H1 (cell line): ENCODE data around the gene DYNLT2B. TPM values are rescaled to one million over a fixed set of nuclear protein-coding genes. Genes with fewer than 3 reads are reported as not detected.

Experiments used
- CTCF ChIA-PET: fragments of 300-600 bp; sonication (Branson Sonifier 250); formaldehyde crosslinking; loops from one replicate; lab custom pipeline; 2021; ENCODE audit not compliant: partially characterized antibody; lab: Charles Lee
- POLR2A ChIA-PET: fragments of 300-600 bp; sonication (Branson Sonifier 250); formaldehyde crosslinking; loops from one replicate; lab custom pipeline; 2021; ENCODE audit warnings: inconsistent platforms; ENCODE audit not compliant: partially characterized antibody; lab: Charles Lee
- DNase-seq, 2 experiments: peaks; one replicate each; pipeline versions ENCODE4 v3.0.0 to v3.0.0-alpha.2; 2010 to 2022; ENCODE audit warnings: low spot score in 2 of 2, low read depth in 1 of 2, mixed read lengths in 1 of 2
- FAIRE-seq: peaks from 2 replicates; lab custom pipeline; 2011; peaks lifted over from hg19 to GRCh38; lab: Jason Lieb, UNC
- H2AFZ ChIP-seq: 2 replicates; pipeline ENCODE4 v1.8.1; 2012; ENCODE audit warnings: low read length, inconsistent platforms
- H2AK5ac ChIP-seq: 2 replicates; pipeline ENCODE4 v1.6.1; 2013; ENCODE audit warnings: low read depth, low read length
- H2BK120ac ChIP-seq: replicated peaks from 2 replicates; pipeline ENCODE3; 2013; ENCODE audit warnings: low read depth, low read length, inconsistent platforms
- H2BK12ac ChIP-seq: 2 replicates; pipeline ENCODE4 v1.6.1; 2013; ENCODE audit warnings: low read depth, low read length
- H2BK15ac ChIP-seq: 2 replicates; pipeline ENCODE4 v1.6.1; 2013; ENCODE audit warnings: low read length
- H2BK20ac ChIP-seq: 2 replicates; pipeline ENCODE4 v1.6.1; 2013; ENCODE audit warnings: low read length
- H2BK5ac ChIP-seq: 2 replicates; pipeline ENCODE4 v1.6.1; 2013; ENCODE audit warnings: low read depth, low read length
- H3K14ac ChIP-seq: 2 replicates; pipeline ENCODE4 v1.6.1; 2013; ENCODE audit warnings: inconsistent platforms; ENCODE audit not compliant: insufficient read length
- H3K18ac ChIP-seq: 2 replicates; pipeline ENCODE4 v1.6.1; 2013; ENCODE audit warnings: low read length; ENCODE audit errors: extremely low read depth
- H3K23ac ChIP-seq: 2 replicates; pipeline ENCODE4 v1.6.1; 2013; ENCODE audit warnings: inconsistent platforms; ENCODE audit not compliant: insufficient read length
- H3K23me2 ChIP-seq: 2 replicates; pipeline ENCODE4 v1.6.1; 2013; ENCODE audit warnings: low read depth, low read length
- H3K27ac ChIP-seq: 2 replicates; pipeline ENCODE4 v1.6.1; 2011; ENCODE audit warnings: low read depth, low read length, inconsistent platforms
- H3K27me3 ChIP-seq, 4 experiments: replicated peaks in 1 of 4; 1 replicate in 1 of 4; 2 replicates in 3 of 4; pipeline versions ENCODE4 v1.6.1 to v1.8.1; 2011 to 2013; ENCODE audit warnings: low read length in 3 of 4, mild to moderate bottlenecking in 3 of 4, inconsistent platforms in 2 of 4, mixed read lengths in 2 of 4, moderate library complexity in 1 of 4; ENCODE audit not compliant: control insufficient read depth in 3 of 4, insufficient read depth in 3 of 4; ENCODE audit errors: extremely low read depth in 1 of 4
- H3K36me3 ChIP-seq, 4 experiments: 2 replicates each; pipeline versions ENCODE4 v1.6.1 to v1.8.1; 2011 to 2013; ENCODE audit warnings: mild to moderate bottlenecking in 4 of 4, low read length in 3 of 4, moderate library complexity in 2 of 4, control low read depth in 1 of 4, inconsistent platforms in 1 of 4; ENCODE audit not compliant: insufficient read depth in 4 of 4, control insufficient read depth in 2 of 4
- H3K4ac ChIP-seq: replicated peaks from 2 replicates; pipeline ENCODE3; 2013; ENCODE audit warnings: low read length, low read depth, mixed read lengths, inconsistent platforms; ENCODE audit not compliant: insufficient read length
- H3K4me1 ChIP-seq, 4 experiments: replicated peaks in 1 of 4; 1 replicate in 1 of 4; 2 replicates in 3 of 4; pipeline versions ENCODE4 v1.6.1 to v1.8.1; 2011 to 2013; ENCODE audit warnings: low read length in 3 of 4, inconsistent platforms in 2 of 4, mixed read lengths in 1 of 4; ENCODE audit not compliant: insufficient read depth in 4 of 4, control insufficient read depth in 3 of 4
- H3K4me2 ChIP-seq, 2 experiments: 2 replicates each; pipeline versions ENCODE4 v1.6.1 to v1.8.1; 2011 to 2013; ENCODE audit warnings: low read depth in 2 of 2, low read length in 2 of 2, control low read depth in 1 of 2, inconsistent platforms in 1 of 2, mild to moderate bottlenecking in 1 of 2; ENCODE audit not compliant: insufficient read depth in 1 of 2
- H3K4me3 ChIP-seq, 4 experiments: fragments of 200-600, 300-600 bp in 1 of 4; sonication (generic), shearing (Covaris generic), sonication (Bioruptor Twin) in 1 of 4; 2 replicates each; pipeline versions ENCODE4 v1.5.1 to v1.8.1; 2011 to 2016; ENCODE audit warnings: low read length in 4 of 4, low read depth in 3 of 4, control low read depth in 2 of 4, inconsistent platforms in 2 of 4, mild to moderate bottlenecking in 2 of 4, mixed read lengths in 1 of 4, moderate library complexity in 1 of 4; ENCODE audit not compliant: insufficient read depth in 2 of 4; ENCODE audit errors: extremely low read depth in 1 of 4
- H3K56ac ChIP-seq: replicated peaks from 2 replicates; pipeline ENCODE3; 2013; ENCODE audit warnings: low read depth, mild to moderate bottlenecking, mixed read lengths, low read length, inconsistent platforms; ENCODE audit not compliant: insufficient read length
- H3K79me1 ChIP-seq: 2 replicates; pipeline ENCODE4 v1.6.1; 2013; ENCODE audit warnings: low read depth, low read length, control low read depth
- H3K79me2 ChIP-seq, 2 experiments: 2 replicates each; pipeline versions ENCODE4 v1.6.1 to v1.8.1; 2012 to 2013; ENCODE audit warnings: low read length in 2 of 2, mild to moderate bottlenecking in 2 of 2, inconsistent platforms in 1 of 2; ENCODE audit not compliant: insufficient read depth in 2 of 2, control insufficient read depth in 1 of 2
- H3K9ac ChIP-seq, 4 experiments: replicated peaks in 1 of 4; 1 replicate in 1 of 4; 2 replicates in 3 of 4; pipeline versions ENCODE4 v1.6.1 to v1.8.1; 2011 to 2013; ENCODE audit warnings: low read depth in 3 of 4, low read length in 3 of 4, control low read depth in 2 of 4, mild to moderate bottlenecking in 2 of 4, moderate library complexity in 2 of 4, inconsistent platforms in 1 of 4; ENCODE audit errors: extremely low read depth in 1 of 4
- H3K9me3 ChIP-seq, 2 experiments: 2 replicates each; pipeline versions ENCODE4 v1.6.1 to v1.8.1; 2012 to 2013; ENCODE audit warnings: mild to moderate bottlenecking in 2 of 2, moderate library complexity in 2 of 2, control low read depth in 1 of 2, inconsistent platforms in 1 of 2, low read depth in 1 of 2, low read length in 1 of 2, mixed read lengths in 1 of 2; ENCODE audit not compliant: insufficient read depth in 2 of 2
- H4K20me1 ChIP-seq, 2 experiments: replicated peaks in 1 of 2; 2 replicates each; pipeline versions ENCODE3 to v1.8.1; 2011 to 2013; ENCODE audit warnings: inconsistent platforms in 2 of 2, low read length in 2 of 2, mild to moderate bottlenecking in 1 of 2; ENCODE audit not compliant: insufficient read depth in 2 of 2, control insufficient read depth in 1 of 2
- H4K5ac ChIP-seq: 2 replicates; pipeline ENCODE4 v1.6.1; 2013; ENCODE audit warnings: low read length, low read depth, mixed read lengths, inconsistent platforms; ENCODE audit not compliant: insufficient read length
- H4K8ac ChIP-seq: 2 replicates; pipeline ENCODE4 v1.8.0; 2013; ENCODE audit warnings: mild to moderate bottlenecking, moderate library complexity, low read length, inconsistent platforms; ENCODE audit not compliant: insufficient read depth; ENCODE audit errors: extremely low read depth
- H4K91ac ChIP-seq: replicated peaks from 2 replicates; pipeline ENCODE3; 2013; ENCODE audit warnings: low read length, mixed read lengths, inconsistent platforms; ENCODE audit not compliant: insufficient read length
- BACH1 ChIP-seq: IDR thresholded peaks from 2 replicates; pipeline ENCODE4 v1.6.1; 2012; ENCODE audit warnings: low read length, improper control_type of control experiment
- BRCA1 ChIP-seq: IDR thresholded peaks from 2 replicates; pipeline ENCODE4 v1.6.1; 2012; ENCODE audit warnings: low read depth, low read length, improper control_type of control experiment
- CEBPB ChIP-seq: IDR thresholded peaks from 2 replicates; pipeline ENCODE4 v1.6.1; 2012; ENCODE audit warnings: low read depth, low read length
- CTBP2 ChIP-seq: IDR thresholded peaks from 2 replicates; pipeline ENCODE4 v1.7.0; 2011; ENCODE audit warnings: borderline replicate concordance, mild to moderate bottlenecking, moderate library complexity, mixed read lengths, low read length; ENCODE audit not compliant: insufficient read depth, insufficient read length
- HDAC6 ChIP-seq: IDR thresholded peaks from one replicate; pipeline ENCODE4 v1.7.1; 2012; ENCODE audit warnings: low read depth, mild to moderate bottlenecking, inconsistent platforms, low read length, moderate library complexity
- MAFK ChIP-seq: IDR thresholded peaks from 2 replicates; pipeline ENCODE4 v1.6.1; 2012; ENCODE audit warnings: low read depth, mild to moderate bottlenecking, improper control_type of control experiment, low read length
- POLR2A ChIP-seq, 2 experiments: IDR thresholded peaks; 1 replicate in 1 of 2; 2 replicates in 1 of 2; pipeline ENCODE4 v1.6.1; 2011; ENCODE audit warnings: low read depth in 2 of 2, low read length in 2 of 2, mild to moderate bottlenecking in 2 of 2; ENCODE audit errors: control extremely low read depth in 1 of 2
- RAD21 ChIP-seq, 2 experiments: IDR thresholded peaks in 1 of 2; conservative IDR thresholded peaks in 1 of 2; 2 replicates each; pipeline ENCODE4 v1.6.1; 2011; ENCODE audit warnings: low read depth in 2 of 2, low read length in 2 of 2, improper control_type of control experiment in 1 of 2, inconsistent platforms in 1 of 2, mild to moderate bottlenecking in 1 of 2, moderate library complexity in 1 of 2
- RBBP5 ChIP-seq: IDR thresholded peaks from 2 replicates; pipeline ENCODE4 v1.7.1; 2012; ENCODE audit warnings: low read depth, mild to moderate bottlenecking, inconsistent platforms, low read length, moderate library complexity, borderline replicate concordance
- SRF ChIP-seq: IDR thresholded peaks from 2 replicates; pipeline ENCODE4 v1.6.1; 2011; ENCODE audit warnings: mild to moderate bottlenecking, low read depth, low read length, moderate library complexity
- TEAD4 ChIP-seq: IDR thresholded peaks from 2 replicates; pipeline ENCODE4 v1.6.1; 2012; ENCODE audit warnings: low read depth, low read length, inconsistent platforms, mixed read lengths
- ZNF274 ChIP-seq: IDR thresholded peaks from 2 replicates; pipeline ENCODE4 v1.7.0; 2012; ENCODE audit warnings: low read length, borderline replicate concordance; ENCODE audit errors: extremely low read depth
- WGBS, 2 experiments: shearing (Covaris generic) in 1 of 2; methylation state at CpG; one replicate each; pipeline versions ENCODE4 v1.1.6 to v1.1.7; 2013 to 2015; ENCODE audit warnings: low lambda C conversion rate in 2 of 2, mixed read lengths in 2 of 2, inconsistent platforms in 1 of 2, low coverage in 1 of 2, missing lambda C conversion rate in 1 of 2; ENCODE audit not compliant: insufficient replicate concordance in 2 of 2, insufficient coverage in 1 of 2, insufficient read length in 1 of 2; ENCODE audit errors: extremely low coverage in 1 of 2, missing lambda C conversion rate in 1 of 2; 5-methylcytosine and 5-hydroxymethylcytosine counted together
- polyA plus RNA-seq, 7 experiments: library from polyadenylated mRNA; depleted of rRNA in 3 of 7; stranded (reverse) in 5 of 7; unstranded in 2 of 7; fragments of >200 nt in 5 of 7; fragments of 200-250 nt in 2 of 7; gene quantifications; 1 replicate in 5 of 7; 2 replicates in 1 of 7; 4 replicates in 1 of 7; pipeline versions ENCODE4 v1.2.1 to v1.2.3, GENCODE V29; 2011 to 2013; ENCODE audit warnings: missing spikeins in 2 of 7, mixed read lengths in 2 of 7
- total RNA-seq: library from RNA; stranded (reverse); fragmentation: NEBNext Ultra II Directional; extraction: Animal tissue kit (Norgen Biotek cat#: 25700); gene quantifications from 2 replicates; pipeline ENCODE4 v1.2.1, GENCODE V29; 2021

The DYNLT2B gene
- total and polyA plus RNA-seq, 2 of the 8 experiments (the other 6 are each of a cell fraction or from before 2014, with no cell fraction given): 10.9 to 22.2 TPM

DNA sequence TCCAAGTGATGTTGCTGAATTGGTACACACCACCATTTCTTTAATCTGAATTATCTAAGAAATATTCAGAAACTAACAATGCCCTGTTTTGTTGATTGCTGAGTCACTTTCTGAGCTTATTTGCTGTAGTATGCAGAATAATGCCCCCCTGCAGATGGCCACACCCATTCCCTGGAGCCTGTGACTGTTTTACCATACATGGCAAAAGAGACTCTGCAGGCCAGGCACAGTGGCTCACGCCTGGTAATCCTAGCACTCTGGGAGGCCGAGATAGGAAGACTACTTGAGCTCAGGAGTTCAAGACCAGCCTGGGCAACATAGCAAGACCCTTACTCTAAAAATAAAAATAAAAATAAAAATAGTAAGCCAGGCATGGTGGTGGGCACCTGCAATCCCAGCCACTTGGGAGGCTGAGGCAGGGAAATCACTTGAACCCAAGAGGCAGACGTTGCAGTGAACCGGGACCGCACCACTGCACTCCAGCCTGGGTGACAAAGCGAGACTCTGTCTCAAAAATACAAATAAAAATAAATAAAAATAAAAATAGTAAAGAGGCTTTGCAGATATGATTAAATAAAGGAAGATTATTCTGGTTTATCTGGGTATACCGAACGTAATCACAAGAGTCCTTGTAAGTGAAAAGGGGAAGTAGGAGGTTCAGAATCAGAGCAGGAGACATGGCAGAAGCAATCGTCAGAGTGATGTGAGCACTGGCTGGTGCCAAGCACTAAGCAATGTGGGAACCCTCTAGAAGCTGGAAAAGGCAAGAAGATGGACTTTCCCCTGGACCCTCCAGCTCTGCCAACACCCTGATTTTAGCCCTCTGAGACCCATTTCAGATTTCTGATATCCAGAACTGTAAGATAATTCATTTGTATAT lies 49.5 kb downstream of the DYNLT2B start:
- no peak for FAIRE-seq
- Histone ChIP-seq H2AFZ (no peak overlapping the region), H2BK5ac (no peak overlapping the region), H3K4ac (no peak overlapping the region), H3K14ac (no peak overlapping the region), H3K27me3 (no peaks in the 10 kb centered on the region), H3K4me1 (peaks cover 0 to 10% (median 8%) of the 10 kb centered on the region in 4 experiments; a peak in 6 of 7 replicates), H3K18ac (no peak overlapping the region), H3K36me3 (no peaks in the 10 kb centered on the region; a peak in 2 of 8 replicates), H3K4me2 (no peak overlapping the region), H3K79me2 (peaks cover 0 to 9% of the 10 kb centered on the region in 2 experiments; a peak in 2 of 4 replicates), H2BK12ac (no peak overlapping the region), H3K4me3 (no peak overlapping the region), H3K23me2 (no peaks in the 10 kb centered on the region), H3K9me3 (no peaks in the 10 kb centered on the region), H3K56ac (no peak overlapping the region), H2BK120ac (no peak overlapping the region), H3K27ac (peak overlapping the region; percentile 56), H3K79me1 (no peaks in the 10 kb centered on the region), H2AK5ac (no peak overlapping the region), H3K9ac (no peak overlapping the region; a peak in 1 of 7 replicates), H4K8ac (no peak overlapping the region), H4K5ac (no peak overlapping the region), H4K20me1 (peaks cover 0 to 2% of the 10 kb centered on the region in 2 experiments), H2BK20ac (no peak overlapping the region), H3K23ac (no peak overlapping the region), H4K91ac (no peak overlapping the region), H2BK15ac (no peak overlapping the region)
- peak in 1 of 2 experiments; percentile 31 for DNase-seq
- WGBS, 2 experiments: 75% methylated on average over 9 of the region's 9 CpGs; no CpG with 5 or more reads in 1 of the 2 experiments
- POLR2A ChIA-PET: interaction anchor here (0.6 to 1.1 kb wide), 3 partner anchors 9 to 1469 kb away, joined by 3 to 4 read pairs (median 3); no protein-coding TSS in a partner anchor
- CTCF ChIA-PET: interaction anchor here (0.5 to 1.5 kb wide), 9 partner anchors 9 to 272 kb away, joined by 3 to 4 read pairs (median 3); no protein-coding TSS in a partner anchor
- TF ChIP-seq BRCA1 (no peak), HDAC6 (no peak), CEBPB (no peak), CTBP2 (no peak), RAD21 (IDR thresholded peaks at IDR 0.05 in 1 of 2, conservative IDR thresholded peaks at IDR 0.05 in 1 of 2; ENCODE audit: low read depth in 2 of 2, low read length in 2 of 2) (no peak), RBBP5 (no peak), ZNF274 (no peak), BACH1 (peak; percentile 91), SRF (peak; percentile 97), POLR2A (IDR thresholded peaks at IDR 0.05; ENCODE audit: control extremely low read depth in 1 of 2, low read depth in 2 of 2, low read length in 2 of 2) (no peak), MAFK (peak; percentile 85), TEAD4 (no peak)
